H1 (cell line): ENCODE results near the gene CDKL5. TPM values are rescaled to one million over a fixed set of nuclear protein-coding genes. Genes with fewer than 3 reads are reported as not detected.

Source experiments
- CTCF ChIA-PET: fragments of 300-600 bp; sonication (Branson Sonifier 250); formaldehyde crosslinking; loops from one replicate; lab custom pipeline; 2021; ENCODE audit not compliant: partially characterized antibody; lab: Charles Lee
- POLR2A ChIA-PET: fragments of 300-600 bp; sonication (Branson Sonifier 250); formaldehyde crosslinking; loops from one replicate; lab custom pipeline; 2021; ENCODE audit warnings: inconsistent platforms; ENCODE audit not compliant: partially characterized antibody; lab: Charles Lee
- DNase-seq, 2 experiments: peaks; one replicate each; pipeline versions ENCODE4 v3.0.0 to v3.0.0-alpha.2; 2010 to 2022; ENCODE audit warnings: low spot score in 2 of 2, low read depth in 1 of 2, mixed read lengths in 1 of 2
- FAIRE-seq: peaks from 2 replicates; lab custom pipeline; 2011; peaks lifted over from hg19 to GRCh38; lab: Jason Lieb, UNC
- H2AFZ ChIP-seq: 2 replicates; pipeline ENCODE4 v1.8.1; 2012; ENCODE audit warnings: low read length, inconsistent platforms
- H2AK5ac ChIP-seq: 2 replicates; pipeline ENCODE4 v1.6.1; 2013; ENCODE audit warnings: low read depth, low read length
- H2BK120ac ChIP-seq: replicated peaks from 2 replicates; pipeline ENCODE3; 2013; ENCODE audit warnings: low read depth, low read length, inconsistent platforms
- H2BK12ac ChIP-seq: 2 replicates; pipeline ENCODE4 v1.6.1; 2013; ENCODE audit warnings: low read depth, low read length
- H2BK15ac ChIP-seq: 2 replicates; pipeline ENCODE4 v1.6.1; 2013; ENCODE audit warnings: low read length
- H2BK20ac ChIP-seq: 2 replicates; pipeline ENCODE4 v1.6.1; 2013; ENCODE audit warnings: low read length
- H2BK5ac ChIP-seq: 2 replicates; pipeline ENCODE4 v1.6.1; 2013; ENCODE audit warnings: low read depth, low read length
- H3K14ac ChIP-seq: 2 replicates; pipeline ENCODE4 v1.6.1; 2013; ENCODE audit warnings: inconsistent platforms; ENCODE audit not compliant: insufficient read length
- H3K18ac ChIP-seq: 2 replicates; pipeline ENCODE4 v1.6.1; 2013; ENCODE audit warnings: low read length; ENCODE audit errors: extremely low read depth
- H3K23ac ChIP-seq: 2 replicates; pipeline ENCODE4 v1.6.1; 2013; ENCODE audit warnings: inconsistent platforms; ENCODE audit not compliant: insufficient read length
- H3K23me2 ChIP-seq: 2 replicates; pipeline ENCODE4 v1.6.1; 2013; ENCODE audit warnings: low read depth, low read length
- H3K27ac ChIP-seq: 2 replicates; pipeline ENCODE4 v1.6.1; 2011; ENCODE audit warnings: low read depth, low read length, inconsistent platforms
- H3K27me3 ChIP-seq, 4 experiments: replicated peaks in 1 of 4; 1 replicate in 1 of 4; 2 replicates in 3 of 4; pipeline versions ENCODE4 v1.6.1 to v1.8.1; 2011 to 2013; ENCODE audit warnings: low read length in 3 of 4, mild to moderate bottlenecking in 3 of 4, inconsistent platforms in 2 of 4, mixed read lengths in 2 of 4, moderate library complexity in 1 of 4; ENCODE audit not compliant: control insufficient read depth in 3 of 4, insufficient read depth in 3 of 4; ENCODE audit errors: extremely low read depth in 1 of 4
- H3K36me3 ChIP-seq, 4 experiments: 2 replicates each; pipeline versions ENCODE4 v1.6.1 to v1.8.1; 2011 to 2013; ENCODE audit warnings: mild to moderate bottlenecking in 4 of 4, low read length in 3 of 4, moderate library complexity in 2 of 4, control low read depth in 1 of 4, inconsistent platforms in 1 of 4; ENCODE audit not compliant: insufficient read depth in 4 of 4, control insufficient read depth in 2 of 4
- H3K4ac ChIP-seq: replicated peaks from 2 replicates; pipeline ENCODE3; 2013; ENCODE audit warnings: low read length, low read depth, mixed read lengths, inconsistent platforms; ENCODE audit not compliant: insufficient read length
- H3K4me1 ChIP-seq, 4 experiments: replicated peaks in 1 of 4; 1 replicate in 1 of 4; 2 replicates in 3 of 4; pipeline versions ENCODE4 v1.6.1 to v1.8.1; 2011 to 2013; ENCODE audit warnings: low read length in 3 of 4, inconsistent platforms in 2 of 4, mixed read lengths in 1 of 4; ENCODE audit not compliant: insufficient read depth in 4 of 4, control insufficient read depth in 3 of 4
- H3K4me2 ChIP-seq, 2 experiments: 2 replicates each; pipeline versions ENCODE4 v1.6.1 to v1.8.1; 2011 to 2013; ENCODE audit warnings: low read depth in 2 of 2, low read length in 2 of 2, control low read depth in 1 of 2, inconsistent platforms in 1 of 2, mild to moderate bottlenecking in 1 of 2; ENCODE audit not compliant: insufficient read depth in 1 of 2
- H3K4me3 ChIP-seq, 4 experiments: fragments of 200-600, 300-600 bp in 1 of 4; sonication (generic), shearing (Covaris generic), sonication (Bioruptor Twin) in 1 of 4; 2 replicates each; pipeline versions ENCODE4 v1.5.1 to v1.8.1; 2011 to 2016; ENCODE audit warnings: low read length in 4 of 4, low read depth in 3 of 4, control low read depth in 2 of 4, inconsistent platforms in 2 of 4, mild to moderate bottlenecking in 2 of 4, mixed read lengths in 1 of 4, moderate library complexity in 1 of 4; ENCODE audit not compliant: insufficient read depth in 2 of 4; ENCODE audit errors: extremely low read depth in 1 of 4
- H3K56ac ChIP-seq: replicated peaks from 2 replicates; pipeline ENCODE3; 2013; ENCODE audit warnings: low read depth, mild to moderate bottlenecking, mixed read lengths, low read length, inconsistent platforms; ENCODE audit not compliant: insufficient read length
- H3K79me1 ChIP-seq: 2 replicates; pipeline ENCODE4 v1.6.1; 2013; ENCODE audit warnings: low read depth, low read length, control low read depth
- H3K79me2 ChIP-seq, 2 experiments: 2 replicates each; pipeline versions ENCODE4 v1.6.1 to v1.8.1; 2012 to 2013; ENCODE audit warnings: low read length in 2 of 2, mild to moderate bottlenecking in 2 of 2, inconsistent platforms in 1 of 2; ENCODE audit not compliant: insufficient read depth in 2 of 2, control insufficient read depth in 1 of 2
- H3K9ac ChIP-seq, 4 experiments: replicated peaks in 1 of 4; 1 replicate in 1 of 4; 2 replicates in 3 of 4; pipeline versions ENCODE4 v1.6.1 to v1.8.1; 2011 to 2013; ENCODE audit warnings: low read depth in 3 of 4, low read length in 3 of 4, control low read depth in 2 of 4, mild to moderate bottlenecking in 2 of 4, moderate library complexity in 2 of 4, inconsistent platforms in 1 of 4; ENCODE audit errors: extremely low read depth in 1 of 4
- H3K9me3 ChIP-seq, 2 experiments: 2 replicates each; pipeline versions ENCODE4 v1.6.1 to v1.8.1; 2012 to 2013; ENCODE audit warnings: mild to moderate bottlenecking in 2 of 2, moderate library complexity in 2 of 2, control low read depth in 1 of 2, inconsistent platforms in 1 of 2, low read depth in 1 of 2, low read length in 1 of 2, mixed read lengths in 1 of 2; ENCODE audit not compliant: insufficient read depth in 2 of 2
- H4K20me1 ChIP-seq, 2 experiments: replicated peaks in 1 of 2; 2 replicates each; pipeline versions ENCODE3 to v1.8.1; 2011 to 2013; ENCODE audit warnings: inconsistent platforms in 2 of 2, low read length in 2 of 2, mild to moderate bottlenecking in 1 of 2; ENCODE audit not compliant: insufficient read depth in 2 of 2, control insufficient read depth in 1 of 2
- H4K5ac ChIP-seq: 2 replicates; pipeline ENCODE4 v1.6.1; 2013; ENCODE audit warnings: low read length, low read depth, mixed read lengths, inconsistent platforms; ENCODE audit not compliant: insufficient read length
- H4K8ac ChIP-seq: 2 replicates; pipeline ENCODE4 v1.8.0; 2013; ENCODE audit warnings: mild to moderate bottlenecking, moderate library complexity, low read length, inconsistent platforms; ENCODE audit not compliant: insufficient read depth; ENCODE audit errors: extremely low read depth
- H4K91ac ChIP-seq: replicated peaks from 2 replicates; pipeline ENCODE3; 2013; ENCODE audit warnings: low read length, mixed read lengths, inconsistent platforms; ENCODE audit not compliant: insufficient read length
- CHD2 ChIP-seq: IDR thresholded peaks from 2 replicates; pipeline ENCODE4 v1.6.1; 2012; ENCODE audit warnings: low read length, improper control_type of control experiment
- HDAC6 ChIP-seq: IDR thresholded peaks from one replicate; pipeline ENCODE4 v1.7.1; 2012; ENCODE audit warnings: low read depth, mild to moderate bottlenecking, inconsistent platforms, low read length, moderate library complexity
- KDM4A ChIP-seq: IDR thresholded peaks from one replicate; pipeline ENCODE4 v1.7.1; 2012; ENCODE audit warnings: low read depth, mild to moderate bottlenecking, moderate library complexity, low read length, inconsistent platforms; ENCODE audit not compliant: severe bottlenecking
- NANOG ChIP-seq: IDR thresholded peaks from 2 replicates; pipeline ENCODE4 v1.6.1; 2011; ENCODE audit warnings: low read length, low read depth, mild to moderate bottlenecking, inconsistent platforms; ENCODE audit not compliant: insufficient read depth, poor library complexity, severe bottlenecking
- RBBP5 ChIP-seq: IDR thresholded peaks from 2 replicates; pipeline ENCODE4 v1.7.1; 2012; ENCODE audit warnings: low read depth, mild to moderate bottlenecking, inconsistent platforms, low read length, moderate library complexity, borderline replicate concordance
- RFX5 ChIP-seq: IDR thresholded peaks from 2 replicates; pipeline ENCODE4 v1.6.1; 2011; ENCODE audit warnings: low read depth, low read length, improper control_type of control experiment, borderline replicate concordance
- SP4 ChIP-seq: IDR thresholded peaks from 2 replicates; pipeline ENCODE4 v1.6.1; 2012; ENCODE audit warnings: low read length, inconsistent platforms
- WGBS, 2 experiments: shearing (Covaris generic) in 1 of 2; methylation state at CpG; one replicate each; pipeline versions ENCODE4 v1.1.6 to v1.1.7; 2013 to 2015; ENCODE audit warnings: low lambda C conversion rate in 2 of 2, mixed read lengths in 2 of 2, inconsistent platforms in 1 of 2, low coverage in 1 of 2, missing lambda C conversion rate in 1 of 2; ENCODE audit not compliant: insufficient replicate concordance in 2 of 2, insufficient coverage in 1 of 2, insufficient read length in 1 of 2; ENCODE audit errors: extremely low coverage in 1 of 2, missing lambda C conversion rate in 1 of 2; 5-methylcytosine and 5-hydroxymethylcytosine counted together
- polyA plus RNA-seq, 7 experiments: library from polyadenylated mRNA; depleted of rRNA in 3 of 7; stranded (reverse) in 5 of 7; unstranded in 2 of 7; fragments of >200 nt in 5 of 7; fragments of 200-250 nt in 2 of 7; gene quantifications; 1 replicate in 5 of 7; 2 replicates in 1 of 7; 4 replicates in 1 of 7; pipeline versions ENCODE4 v1.2.1 to v1.2.3, GENCODE V29; 2011 to 2013; ENCODE audit warnings: missing spikeins in 2 of 7, mixed read lengths in 2 of 7
- total RNA-seq: library from RNA; stranded (reverse); fragmentation: NEBNext Ultra II Directional; extraction: Animal tissue kit (Norgen Biotek cat#: 25700); gene quantifications from 2 replicates; pipeline ENCODE4 v1.2.1, GENCODE V29; 2021
- TF ChIP-seq, protein P1 (sequence below): IDR thresholded peaks from 2 replicates; pipeline ENCODE4 v1.6.1; 2012; ENCODE audit warnings: inconsistent platforms

The CDKL5 gene
- total and polyA plus RNA-seq, 2 of the 8 experiments (the other 6 are each of a cell fraction or from before 2014, with no cell fraction given) = 5.5 to 15.6 TPM

DNA sequence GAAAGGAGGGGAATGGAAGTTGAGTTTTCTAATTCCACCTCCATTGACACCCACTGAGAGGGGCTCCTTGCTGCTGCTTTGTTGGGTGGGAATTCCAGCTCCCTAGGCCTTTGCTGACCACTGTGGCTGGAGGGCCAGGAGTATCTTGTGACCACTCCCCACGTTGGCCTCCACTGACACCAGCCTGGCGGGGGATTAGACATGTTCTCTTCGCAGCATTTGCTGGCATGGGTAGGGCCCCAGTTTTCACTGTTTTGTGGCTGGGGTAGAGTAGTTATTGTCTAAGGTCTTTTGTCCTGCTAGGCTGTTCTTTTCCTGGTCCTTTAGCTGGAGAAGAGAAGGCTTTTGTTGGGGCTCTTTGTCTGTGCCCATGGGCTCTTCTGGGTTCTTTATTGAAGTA, 116.7 kb downstream of the CDKL5 start:
- Histone ChIP-seq H3K9ac (no peak overlapping the region), H2BK5ac (no peak overlapping the region), H2AK5ac (no peak overlapping the region), H3K79me2 (peaks cover 0 to 4% of the 10 kb centered on the region in 2 experiments; a peak in 1 of 4 replicates), H3K18ac (no peak overlapping the region), H2BK120ac (no peak overlapping the region), H3K79me1 (no peaks in the 10 kb centered on the region), H3K27ac (no peak overlapping the region), H4K20me1 (peaks cover 0 to 5% of the 10 kb centered on the region in 2 experiments), H3K27me3 (no peaks in the 10 kb centered on the region), H4K5ac (no peak overlapping the region), H3K36me3 (no peaks in the 10 kb centered on the region), H3K4me1 (peaks cover 0 to 2% (median 0%) of the 10 kb centered on the region in 4 experiments; a peak in 1 of 7 replicates), H2BK20ac (no peak overlapping the region), H3K4ac (no peak overlapping the region), H3K14ac (no peak overlapping the region), H2BK15ac (no peak overlapping the region), H3K4me3 (no peak overlapping the region), H3K56ac (no peak overlapping the region), H2AFZ (no peak overlapping the region), H4K91ac (no peak overlapping the region), H4K8ac (no peak overlapping the region), H3K4me2 (no peak overlapping the region; a peak in 1 of 4 replicates), H2BK12ac (no peak overlapping the region), H3K9me3 (no peaks in the 10 kb centered on the region), H3K23ac (no peak overlapping the region), H3K23me2 (no peaks in the 10 kb centered on the region)
- DNase-seq = no peak
- no peak for FAIRE-seq
- CTCF ChIA-PET = no interaction called here
- 67% methylated on average over 3 of the region's 3 CpGs; no CpG with 5 or more reads in 1 of the 2 experiments for WGBS, 2 experiments
- POLR2A ChIA-PET = no interaction called here
- TF ChIP-seq NANOG = no peak
- TF ChIP-seq RBBP5 = no peak
- no peak for TF ChIP-seq HDAC6
- TF ChIP-seq SP4 = no peak
- TF ChIP-seq CHD2 = no peak
- no peak for TF ChIP-seq RFX5
- TF ChIP-seq KDM4A = no peak
- TF ChIP-seq, protein P1, sequence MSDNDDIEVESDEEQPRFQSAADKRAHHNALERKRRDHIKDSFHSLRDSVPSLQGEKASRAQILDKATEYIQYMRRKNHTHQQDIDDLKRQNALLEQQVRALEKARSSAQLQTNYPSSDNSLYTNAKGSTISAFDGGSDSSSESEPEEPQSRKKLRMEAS = no peak
